GM12801 (cell line): ENCODE results near the gene HHEX.

Experiments used
- CTCF ChIP-seq: IDR thresholded peaks from one replicate; pipeline ENCODE4 v1.5.1; 2011; ENCODE audit warnings: control low read depth; ENCODE audit not compliant: insufficient read length; ENCODE audit errors: extremely low read depth

HHEX gene

GRCh38 chr10:92712016-92712889 is 22.5 kb downstream of the HHEX start:
- TF ChIP-seq CTCF, result no peak

- no peak for TF ChIP-seq CTCF
These were observed 24.5 kb downstream of the HHEX start for GRCh38 chr10:92714152-92714845.

- no peak for TF ChIP-seq CTCF
These were observed 25.1 kb downstream of the HHEX start for GRCh38 chr10:92714872-92715271.

GRCh38 chr10:92719991-92720830 is 30.5 kb downstream of the HHEX start:
- no peak for TF ChIP-seq CTCF

GRCh38 chr10:92720831-92721165 is 31.0 kb downstream of the HHEX start:
- no peak for TF ChIP-seq CTCF

GRCh38 chr10:92722349-92722748 is 32.6 kb downstream of the HHEX start:
- no peak for TF ChIP-seq CTCF

GRCh38 chr10:92727141-92727540 is 37.4 kb downstream of the HHEX start:
- TF ChIP-seq CTCF, result no peak
